Fibroblast of lung (primary cell): ENCODE results near the gene NEURL2. TPM values are rescaled to one million over a fixed set of nuclear protein-coding genes. Genes with fewer than 3 reads are reported as not detected.

Experiments
- DNase-seq, 2 donors: peaks; one replicate each; pipeline versions ENCODE4 v3.0.0 to v3.0.0-alpha.2; 2010; ENCODE audit warnings: low read depth in 2 of 2
- H2AFZ ChIP-seq: 2 replicates; pipeline ENCODE4 v1.5.1; 2012; ENCODE audit warnings: low read length, control low read depth, inconsistent platforms
- H3K27ac ChIP-seq: 2 replicates; pipeline ENCODE4 v1.5.1; 2011; ENCODE audit warnings: low read length, control low read depth; ENCODE audit not compliant: insufficient read depth
- H3K27me3 ChIP-seq: 2 replicates; pipeline ENCODE4 v1.5.1; 2011; ENCODE audit warnings: mild to moderate bottlenecking, low read length; ENCODE audit not compliant: control insufficient read depth, insufficient read depth
- H3K36me3 ChIP-seq: 2 replicates; pipeline ENCODE4 v1.5.1; 2011; ENCODE audit warnings: low read length; ENCODE audit not compliant: control insufficient read depth, insufficient read depth
- H3K4me1 ChIP-seq: 2 replicates; pipeline ENCODE4 v1.5.1; 2011; ENCODE audit warnings: low read length; ENCODE audit not compliant: control insufficient read depth, insufficient read depth; ENCODE audit errors: extremely low read depth
- H3K4me2 ChIP-seq: 2 replicates; pipeline ENCODE4 v1.5.1; 2011; ENCODE audit warnings: low read length, control low read depth; ENCODE audit not compliant: insufficient read depth; ENCODE audit errors: extremely low read depth
- H3K4me3 ChIP-seq, 4 experiments: fragments of 200-600 bp in 1 of 4; sonication (generic) in 1 of 4; replicated peaks in 1 of 4; 2 replicates each; pipeline ENCODE4 v1.5.1; 2011 to 2016; ENCODE audit warnings: low read length in 4 of 4, low read depth in 3 of 4, mild to moderate bottlenecking in 3 of 4, control low read depth in 2 of 4, inconsistent platforms in 1 of 4, mixed read lengths in 1 of 4; ENCODE audit not compliant: insufficient read depth in 1 of 4; ENCODE audit errors: control extremely low read depth in 1 of 4
- H3K79me2 ChIP-seq: 2 replicates; pipeline ENCODE4 v1.5.1; 2012; ENCODE audit warnings: mild to moderate bottlenecking, low read length, inconsistent platforms; ENCODE audit not compliant: control insufficient read depth, insufficient read depth
- H3K9ac ChIP-seq: 2 replicates; pipeline ENCODE4 v1.5.1; 2011; ENCODE audit warnings: mild to moderate bottlenecking, low read length, control low read depth; ENCODE audit not compliant: insufficient read depth
- H3K9me3 ChIP-seq: 2 replicates; pipeline ENCODE4 v1.5.1; 2012; ENCODE audit warnings: low read depth, low read length; ENCODE audit not compliant: control insufficient read depth, insufficient read depth
- H4K20me1 ChIP-seq: 2 replicates; pipeline ENCODE4 v1.5.1; 2011; ENCODE audit warnings: low read length; ENCODE audit not compliant: control insufficient read depth, insufficient read depth; ENCODE audit errors: extremely low read depth
- EZH2 ChIP-seq: IDR thresholded peaks from 2 replicates; pipeline ENCODE4 v1.5.1; 2012; ENCODE audit warnings: low read length, control low read depth, mild to moderate bottlenecking; ENCODE audit errors: missing control alignments
- polyA plus RNA-seq, 2 donors: library from polyadenylated mRNA; depleted of rRNA in 1 of 2; stranded (reverse) in 1 of 2; unstranded in 1 of 2; fragments of >200 nt; gene quantifications; 2 replicates each; pipeline ENCODE4 v1.2.1, GENCODE V29; 2011 to 2012; ENCODE audit warnings: missing spikeins in 1 of 2
- total RNA-seq: library from RNA; depleted of rRNA; stranded (reverse); fragments of >200 nt; gene quantifications from 2 replicates; pipeline ENCODE4 v1.2.1, GENCODE V29; 2014
- TF ChIP-seq, protein P1 (sequence below), 2 donors: IDR thresholded peaks in 1 of 2; conservative IDR thresholded peaks in 1 of 2; 1 replicate in 1 of 2; 2 replicates in 1 of 2; pipeline ENCODE4 v1.5.1; 2011 to 2012; ENCODE audit warnings: low read length in 2 of 2, control low read depth in 1 of 2, inconsistent platforms in 1 of 2, low read depth in 1 of 2, mild to moderate bottlenecking in 1 of 2

NEURL2 gene
- total and polyA plus RNA-seq, 2 donors (not counting 1 experiment from before 2014, with no cell fraction given), result 0.77 to 7.1 TPM

DNA sequence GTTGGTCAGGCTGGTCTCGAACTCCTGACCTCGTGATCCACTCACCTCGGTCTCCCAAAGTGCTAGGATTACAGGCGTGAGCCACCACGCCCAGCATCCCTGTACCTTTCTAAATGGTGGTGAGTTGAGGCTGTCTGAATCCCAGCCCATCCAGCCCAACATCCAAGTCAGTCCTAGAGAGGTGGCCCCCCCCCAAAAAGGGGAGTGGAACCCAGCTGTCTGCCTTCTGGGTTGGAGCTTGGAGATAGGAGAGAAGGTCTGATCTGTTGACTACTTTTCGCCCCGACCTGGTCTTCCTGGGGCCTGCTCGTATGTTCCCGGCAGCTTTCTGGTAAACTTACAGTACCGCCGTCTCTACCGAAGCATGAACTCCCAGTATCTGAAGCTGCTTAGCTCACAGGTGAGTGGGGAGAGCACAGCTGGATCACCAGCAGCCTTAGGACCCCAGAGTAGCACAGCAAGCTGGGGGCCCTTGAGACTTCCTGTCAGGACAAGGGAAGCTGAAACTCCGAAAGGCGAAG, 5.7 kb upstream of the NEURL2 start:
- Histone ChIP-seq H3K79me2 (peaks cover 8% of the 10 kb centered on the region), H2AFZ (no peak overlapping the region), H3K4me1 (peaks cover 8% of the 10 kb centered on the region), H3K4me2 (no peak overlapping the region), H3K27me3 (no peaks in the 10 kb centered on the region), H3K9ac (no peak overlapping the region), H3K36me3 (peaks cover 32% of the 10 kb centered on the region), H3K27ac (no peak overlapping the region), H3K9me3 (no peaks in the 10 kb centered on the region), H3K4me3 (no peak overlapping the region), H4K20me1 (no peaks in the 10 kb centered on the region)
- no peak for DNase-seq
- no peak for TF ChIP-seq EZH2
- TF ChIP-seq, protein P1, sequence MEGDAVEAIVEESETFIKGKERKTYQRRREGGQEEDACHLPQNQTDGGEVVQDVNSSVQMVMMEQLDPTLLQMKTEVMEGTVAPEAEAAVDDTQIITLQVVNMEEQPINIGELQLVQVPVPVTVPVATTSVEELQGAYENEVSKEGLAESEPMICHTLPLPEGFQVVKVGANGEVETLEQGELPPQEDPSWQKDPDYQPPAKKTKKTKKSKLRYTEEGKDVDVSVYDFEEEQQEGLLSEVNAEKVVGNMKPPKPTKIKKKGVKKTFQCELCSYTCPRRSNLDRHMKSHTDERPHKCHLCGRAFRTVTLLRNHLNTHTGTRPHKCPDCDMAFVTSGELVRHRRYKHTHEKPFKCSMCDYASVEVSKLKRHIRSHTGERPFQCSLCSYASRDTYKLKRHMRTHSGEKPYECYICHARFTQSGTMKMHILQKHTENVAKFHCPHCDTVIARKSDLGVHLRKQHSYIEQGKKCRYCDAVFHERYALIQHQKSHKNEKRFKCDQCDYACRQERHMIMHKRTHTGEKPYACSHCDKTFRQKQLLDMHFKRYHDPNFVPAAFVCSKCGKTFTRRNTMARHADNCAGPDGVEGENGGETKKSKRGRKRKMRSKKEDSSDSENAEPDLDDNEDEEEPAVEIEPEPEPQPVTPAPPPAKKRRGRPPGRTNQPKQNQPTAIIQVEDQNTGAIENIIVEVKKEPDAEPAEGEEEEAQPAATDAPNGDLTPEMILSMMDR (conservative IDR thresholded peaks at IDR 0.05 in 1 of 2, IDR thresholded peaks at IDR 0.05 in 1 of 2; ENCODE audit: low read depth in 1 of 2, low read length in 2 of 2), result no peak

DNA sequence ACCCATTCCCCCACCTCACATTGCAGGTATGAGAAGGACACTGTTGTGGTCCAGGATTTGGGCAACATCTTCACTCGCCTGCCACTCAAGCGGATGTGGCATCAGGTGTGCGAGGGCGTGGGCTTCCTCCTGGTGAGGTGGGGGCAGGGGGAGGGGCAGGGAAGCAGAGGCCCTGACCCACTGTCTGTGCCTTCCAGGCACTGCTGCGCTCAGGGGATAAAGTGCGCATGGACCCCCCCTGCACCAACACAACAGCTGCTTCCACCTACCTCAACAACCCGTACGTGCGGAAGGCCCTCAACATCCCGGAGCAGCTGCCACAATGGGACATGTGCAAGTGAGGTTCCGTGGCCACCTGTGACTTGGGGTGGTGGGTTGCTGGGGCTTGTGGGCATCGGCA, 3.8 kb upstream of the NEURL2 start:
- DNase-seq, result no peak
- H2AFZ ChIP-seq, result no peak overlapping the region

GRCh38 chr20:45893831-45894230, 2.8 kb upstream of the NEURL2 start:
- no peaks in the 10 kb centered on the region for H3K27me3 ChIP-seq
- peak overlapping the region in 1 of 4 experiments; percentile 7 for H3K4me3 ChIP-seq
- H3K27ac ChIP-seq, result no peak overlapping the region
- no peak overlapping the region for H2AFZ ChIP-seq
- no peak overlapping the region for H3K4me2 ChIP-seq
- peaks cover 25% of the 10 kb centered on the region for H3K36me3 ChIP-seq
- no peaks in the 10 kb centered on the region for H3K9me3 ChIP-seq
- no peak overlapping the region for H3K9ac ChIP-seq
- H3K79me2 ChIP-seq, result peaks cover 11% of the 10 kb centered on the region
- H3K4me1 ChIP-seq, result peaks cover 8% of the 10 kb centered on the region
- H4K20me1 ChIP-seq, result no peaks in the 10 kb centered on the region
- no peak for DNase-seq
- no peak for TF ChIP-seq EZH2
- TF ChIP-seq, protein P1 (conservative IDR thresholded peaks at IDR 0.05 in 1 of 2, IDR thresholded peaks at IDR 0.05 in 1 of 2; ENCODE audit: low read depth in 1 of 2, low read length in 2 of 2), result no peak

More for the DNA sequence above, 3.8 kb upstream of the NEURL2 start:
- H3K36me3 ChIP-seq, result peaks cover 29% of the 10 kb centered on the region
- H3K9me3 ChIP-seq, result no peaks in the 10 kb centered on the region
- TF ChIP-seq, protein P1 (conservative IDR thresholded peaks at IDR 0.05 in 1 of 2, IDR thresholded peaks at IDR 0.05 in 1 of 2; ENCODE audit: low read depth in 1 of 2, low read length in 2 of 2), result no peak
- TF ChIP-seq EZH2, result no peak
- H3K27me3 ChIP-seq, result no peaks in the 10 kb centered on the region
- H3K4me3 ChIP-seq, result no peak overlapping the region
- peaks cover 8% of the 10 kb centered on the region for H3K4me1 ChIP-seq
- H3K79me2 ChIP-seq, result peaks cover 11% of the 10 kb centered on the region
- no peak overlapping the region for H3K27ac ChIP-seq
- H4K20me1 ChIP-seq, result no peaks in the 10 kb centered on the region
- no peak overlapping the region for H3K4me2 ChIP-seq
- no peak overlapping the region for H3K9ac ChIP-seq
